HG02870 (cell line): Measurements from ENCODE around the gene CDKN2AIP.
A peak's percentile ranks its signal among the peaks of the same experiment; 100 is the strongest.
"Not testable (repeated sequence)": the region's sequence is repeated elsewhere in the genome, so short reads cannot be mapped to it uniquely, and the experiment has no call there.

Experiments
- ATAC-seq: cut with Tn5 transposase; IDR thresholded peaks from one replicate; pipeline ENCODE4 v1.9.1; 2021; ENCODE audit warnings: mild to moderate bottlenecking, moderate library complexity; ENCODE audit not compliant: unreplicated experiment

CDKN2AIP gene

GRCh38 chr4:183445097-183445428, 627 bp downstream of the CDKN2AIP start:
- ATAC-seq: peak; percentile 19

GRCh38 chr4:183447646-183448045, 3.2 kb downstream of the CDKN2AIP start:
- no peak for ATAC-seq

GRCh38 chr4:183448436-183448835, 4.0 kb downstream of the CDKN2AIP start:
- no peak for ATAC-seq

DNA sequence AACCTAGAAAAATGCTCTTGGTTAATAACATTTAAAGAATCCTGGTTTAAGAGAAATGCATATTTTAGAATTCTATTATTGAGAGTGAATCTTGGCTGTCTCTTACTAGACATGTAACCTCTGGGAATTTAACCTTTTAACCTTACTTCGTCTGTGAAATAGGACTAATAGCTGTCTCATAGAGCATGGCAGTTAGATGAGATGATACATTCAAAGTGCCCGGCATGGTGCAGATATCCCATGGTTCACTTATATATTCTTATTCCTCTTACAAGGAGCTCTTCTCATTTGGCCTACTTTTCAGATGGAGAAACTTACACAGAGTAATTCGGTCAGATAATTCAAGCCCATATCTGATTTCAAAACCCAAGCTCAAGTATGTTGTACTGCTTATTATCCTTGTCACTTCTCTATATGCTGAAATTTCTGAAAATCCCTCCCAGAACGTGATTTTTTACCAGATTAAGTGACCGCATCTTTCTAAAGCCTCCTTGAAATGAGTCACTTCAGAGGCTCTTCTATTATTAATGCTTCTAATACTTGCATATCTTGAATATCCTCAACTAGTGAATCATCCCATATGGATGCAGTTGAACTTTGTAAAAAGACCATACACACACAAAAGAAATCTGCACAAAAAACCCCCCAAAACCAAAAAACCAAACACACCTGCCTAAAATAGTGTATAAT, 4.9 kb downstream of the CDKN2AIP start:
- ATAC-seq: no peak

DNA sequence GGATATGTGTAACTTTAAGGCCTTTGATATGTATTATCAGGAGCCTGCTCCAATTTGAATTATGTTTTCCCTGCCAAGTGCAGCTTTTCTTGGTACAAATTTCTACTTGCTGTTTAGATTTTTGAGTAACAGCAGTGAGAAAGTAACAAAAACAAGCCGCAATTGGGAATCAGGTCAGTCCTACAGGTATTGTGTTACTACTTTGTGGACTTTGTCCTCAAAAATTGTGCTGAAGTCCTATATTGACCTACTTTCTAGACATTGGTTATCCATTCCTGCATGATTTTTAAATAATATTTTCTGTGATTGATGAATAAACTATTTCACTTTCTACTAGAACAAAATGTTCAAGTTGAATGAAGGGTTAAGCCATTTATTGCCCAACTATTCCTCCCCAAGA, 5.7 kb downstream of the CDKN2AIP start:
- no peak for ATAC-seq

GRCh38 chr4:183455431-183456195, 11.2 kb downstream of the CDKN2AIP start:
- no peak for ATAC-seq

DNA sequence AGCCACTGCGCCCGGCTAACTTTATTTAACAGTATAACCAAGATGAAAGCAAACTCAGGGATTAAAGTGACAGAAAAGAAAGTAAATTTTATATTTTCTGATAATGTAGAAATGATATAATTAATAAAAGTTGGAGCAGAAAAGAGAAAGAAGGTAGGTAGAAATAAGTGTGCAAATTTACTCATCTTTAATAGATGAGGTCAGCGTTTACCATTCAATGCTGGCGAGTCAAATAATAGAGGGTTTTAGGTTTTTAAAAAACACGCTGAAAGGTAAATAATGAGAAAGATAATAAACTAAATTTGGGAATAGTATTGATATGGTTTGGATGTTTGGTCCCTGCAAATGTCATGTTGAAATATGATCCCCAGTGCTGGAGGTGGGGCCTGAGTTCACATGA, 13.6 kb downstream of the CDKN2AIP start:
- ATAC-seq: no peak

- not testable (repeated sequence) for ATAC-seq
These were observed 19.6 kb downstream of the CDKN2AIP start for GRCh38 chr4:183463903-183464619.

- not testable (repeated sequence) for ATAC-seq
These were observed 21.4 kb downstream of the CDKN2AIP start for GRCh38 chr4:183465879-183466278.

DNA sequence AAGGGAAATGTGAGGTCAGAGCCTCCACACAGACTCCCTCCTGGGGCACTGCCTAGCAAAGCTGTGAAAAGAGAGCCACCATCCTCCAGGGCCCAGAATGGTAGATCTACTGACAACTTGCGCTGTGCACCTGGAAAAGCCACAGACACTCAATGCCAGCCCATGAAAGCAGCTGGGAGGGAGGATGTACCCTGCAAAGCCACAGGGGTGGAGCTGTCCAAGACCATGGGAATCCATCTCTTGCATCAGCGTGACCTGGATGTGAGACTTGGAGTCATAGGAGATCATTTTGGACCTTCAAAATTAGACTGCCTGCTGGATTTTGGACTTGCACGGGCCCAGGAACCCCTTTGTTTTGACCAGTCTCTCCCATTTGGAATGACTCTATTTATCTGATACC, 22.8 kb downstream of the CDKN2AIP start:
- no peak for ATAC-seq

DNA sequence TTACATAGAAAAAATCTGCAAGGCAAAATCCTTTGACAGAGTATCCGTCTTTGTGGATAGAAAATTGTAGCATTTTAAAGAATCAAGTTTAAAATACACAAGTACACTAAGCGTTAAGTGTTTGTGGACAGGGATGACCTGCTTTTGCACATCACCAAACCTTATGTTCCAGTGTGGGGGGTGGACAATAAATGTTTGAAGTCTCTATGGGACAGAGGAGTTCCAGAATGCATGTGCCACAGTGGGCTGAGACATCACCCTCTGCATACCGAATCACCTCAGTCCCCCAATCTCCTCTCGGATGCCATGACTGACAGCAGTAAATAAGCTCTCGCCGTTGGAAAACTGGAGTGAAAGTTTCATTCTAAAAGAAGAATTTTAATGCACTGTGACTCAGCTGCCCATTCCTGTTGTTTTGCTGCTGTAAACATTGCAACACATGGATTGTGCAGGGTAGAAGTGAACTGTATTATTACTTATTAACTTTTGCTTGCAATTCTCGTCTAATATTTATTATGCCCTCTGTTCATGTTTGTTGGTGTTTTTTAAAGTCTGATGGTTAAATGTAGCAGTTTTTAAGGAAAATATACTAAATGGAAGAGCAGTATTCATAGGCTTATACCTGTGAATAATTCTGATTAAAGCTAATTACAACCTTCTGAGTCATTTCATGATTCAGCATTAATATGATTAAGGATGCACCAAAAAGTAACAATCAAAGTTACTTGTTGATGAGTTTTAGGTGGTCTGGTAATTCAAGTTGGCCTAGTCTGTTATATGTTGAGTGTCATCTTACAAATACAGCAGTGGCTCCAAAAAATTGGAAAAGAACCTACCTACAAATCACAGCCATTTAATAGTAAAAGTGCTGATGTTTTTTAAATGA, 24.0 kb downstream of the CDKN2AIP start:
- no peak for ATAC-seq

DNA sequence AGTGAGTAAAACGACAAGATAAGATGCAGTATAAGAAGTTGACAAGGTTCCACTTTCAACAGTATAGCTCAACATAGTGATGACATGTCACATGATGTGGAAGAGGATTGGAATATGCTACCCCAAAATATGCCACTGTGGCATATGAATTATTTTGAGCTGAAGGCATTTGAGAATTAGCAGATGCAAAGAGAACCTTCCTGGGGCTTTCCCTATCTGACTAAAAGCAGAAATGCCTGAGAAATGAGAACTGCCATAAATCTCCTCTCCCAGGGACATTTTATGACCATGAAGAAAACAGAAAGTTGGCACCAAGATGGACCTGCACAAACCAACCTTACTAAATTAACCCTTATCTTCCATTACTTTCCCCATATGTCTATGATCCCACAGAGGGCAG, 24.8 kb downstream of the CDKN2AIP start:
- ATAC-seq: no peak

GRCh38 chr4:183469936-183470335, 25.5 kb downstream of the CDKN2AIP start:
- ATAC-seq: no peak

GRCh38 chr4:183470821-183471220, 26.4 kb downstream of the CDKN2AIP start:
- ATAC-seq: no peak

DNA sequence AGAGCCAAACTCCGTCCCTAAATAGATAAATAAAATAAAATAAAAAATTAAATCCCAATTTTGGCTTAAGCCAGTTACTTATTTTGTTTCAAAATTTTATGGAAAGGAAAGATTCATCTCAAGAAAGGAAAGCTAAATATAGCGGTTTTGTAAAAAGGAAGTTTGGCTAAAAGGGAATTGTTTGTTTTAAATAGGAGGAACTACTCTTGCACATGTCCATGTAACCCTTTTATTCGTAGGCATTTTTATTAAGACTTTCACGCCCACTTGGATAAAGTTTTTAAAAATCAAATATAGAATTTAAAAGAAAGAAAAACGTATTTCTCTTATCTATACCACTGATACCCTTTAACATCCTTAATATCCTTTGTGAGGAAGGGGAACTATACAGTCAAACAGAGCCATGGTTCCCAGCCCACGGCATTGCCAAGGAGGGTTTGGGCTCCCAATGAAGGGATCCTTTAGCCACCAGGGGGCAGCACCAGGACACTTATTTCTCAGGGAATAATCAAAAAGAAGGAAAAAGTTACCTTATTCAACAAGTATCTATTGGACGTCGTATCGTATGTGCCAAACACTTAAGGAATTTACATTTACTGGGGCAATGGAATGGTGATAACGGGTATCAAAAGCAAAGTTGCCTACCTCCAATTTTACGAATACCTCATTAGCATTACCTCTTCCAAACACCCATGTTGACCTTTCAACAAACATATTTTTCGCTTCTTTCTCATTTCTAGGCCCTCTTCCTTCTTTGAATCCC, 27.7 kb downstream of the CDKN2AIP start:
- peak; percentile 83 for ATAC-seq

GRCh38 chr4:183478123-183478522, 33.7 kb downstream of the CDKN2AIP start:
- ATAC-seq: no peak

DNA sequence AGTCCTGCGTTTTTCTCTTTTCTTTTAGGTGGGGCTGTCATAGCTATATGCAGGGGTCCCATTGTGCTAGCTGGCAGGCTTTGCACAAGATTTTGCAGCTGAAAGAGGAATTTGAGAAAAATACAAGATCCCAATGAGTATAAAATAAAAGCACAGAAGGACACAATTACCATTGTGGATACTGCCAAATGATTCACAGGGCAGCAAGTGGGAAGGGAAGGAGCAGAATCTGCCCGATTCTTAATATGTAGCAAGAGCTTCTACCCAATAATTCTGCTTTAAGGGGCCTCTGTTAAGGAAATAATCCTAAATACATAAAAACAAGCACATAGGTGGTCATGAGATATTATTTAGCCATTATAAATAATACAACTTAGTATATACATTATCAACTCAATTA, 34.5 kb downstream of the CDKN2AIP start:
- ATAC-seq: no peak

DNA sequence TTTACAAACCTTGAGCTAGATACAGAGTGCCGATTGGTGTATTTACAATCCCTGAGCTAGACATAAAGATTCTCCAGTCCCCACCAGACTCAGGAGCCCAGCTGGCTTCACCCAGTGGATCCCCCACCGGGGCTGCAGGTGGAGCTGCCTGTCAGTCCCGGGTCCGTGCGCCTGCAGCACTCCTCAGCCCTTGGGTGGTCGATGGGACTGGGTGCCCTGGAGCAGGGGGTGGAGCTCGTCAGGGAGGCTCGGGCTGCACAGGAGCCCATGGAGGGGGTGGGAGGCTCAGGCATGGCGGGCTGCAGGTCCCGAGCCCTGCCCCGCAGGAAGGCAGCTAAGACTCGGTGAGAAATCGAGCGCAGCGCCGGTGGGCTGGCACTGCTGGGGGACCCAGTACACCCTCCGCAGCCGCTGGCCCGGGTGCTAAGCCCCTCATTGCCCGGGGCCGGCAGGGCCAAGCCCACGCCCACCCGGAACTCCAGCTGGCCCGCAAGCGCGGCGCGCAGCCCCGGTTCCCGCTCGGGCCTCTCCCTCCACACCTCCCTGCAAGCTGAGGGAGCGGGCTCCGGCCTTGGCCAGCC, 38.2 kb downstream of the CDKN2AIP start:
- ATAC-seq: not testable (repeated sequence)

- no peak for ATAC-seq
These were observed 39.6 kb downstream of the CDKN2AIP start for GRCh38 chr4:183483997-183484396.
